GM10266 (cell line): ENCODE results near the gene SINHCAF.
"Not testable (repeated sequence)": the region's sequence is repeated elsewhere in the genome, so short reads cannot be mapped to it uniquely, and the experiment has no call there.

Source experiments
- DNase-seq: peaks from one replicate; pipeline ENCODE4 v3.0.0; 2012; ENCODE audit errors: extremely low spot score
- TF ChIP-seq, protein P1 (sequence below): IDR thresholded peaks from 2 replicates; pipeline ENCODE4 v1.5.1; 2012; ENCODE audit warnings: mild to moderate bottlenecking, low read depth; ENCODE audit not compliant: control insufficient read depth, insufficient read depth; ENCODE audit errors: missing control alignments

SINHCAF gene, protein sequence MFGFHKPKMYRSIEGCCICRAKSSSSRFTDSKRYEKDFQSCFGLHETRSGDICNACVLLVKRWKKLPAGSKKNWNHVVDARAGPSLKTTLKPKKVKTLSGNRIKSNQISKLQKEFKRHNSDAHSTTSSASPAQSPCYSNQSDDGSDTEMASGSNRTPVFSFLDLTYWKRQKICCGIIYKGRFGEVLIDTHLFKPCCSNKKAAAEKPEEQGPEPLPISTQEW

DNA sequence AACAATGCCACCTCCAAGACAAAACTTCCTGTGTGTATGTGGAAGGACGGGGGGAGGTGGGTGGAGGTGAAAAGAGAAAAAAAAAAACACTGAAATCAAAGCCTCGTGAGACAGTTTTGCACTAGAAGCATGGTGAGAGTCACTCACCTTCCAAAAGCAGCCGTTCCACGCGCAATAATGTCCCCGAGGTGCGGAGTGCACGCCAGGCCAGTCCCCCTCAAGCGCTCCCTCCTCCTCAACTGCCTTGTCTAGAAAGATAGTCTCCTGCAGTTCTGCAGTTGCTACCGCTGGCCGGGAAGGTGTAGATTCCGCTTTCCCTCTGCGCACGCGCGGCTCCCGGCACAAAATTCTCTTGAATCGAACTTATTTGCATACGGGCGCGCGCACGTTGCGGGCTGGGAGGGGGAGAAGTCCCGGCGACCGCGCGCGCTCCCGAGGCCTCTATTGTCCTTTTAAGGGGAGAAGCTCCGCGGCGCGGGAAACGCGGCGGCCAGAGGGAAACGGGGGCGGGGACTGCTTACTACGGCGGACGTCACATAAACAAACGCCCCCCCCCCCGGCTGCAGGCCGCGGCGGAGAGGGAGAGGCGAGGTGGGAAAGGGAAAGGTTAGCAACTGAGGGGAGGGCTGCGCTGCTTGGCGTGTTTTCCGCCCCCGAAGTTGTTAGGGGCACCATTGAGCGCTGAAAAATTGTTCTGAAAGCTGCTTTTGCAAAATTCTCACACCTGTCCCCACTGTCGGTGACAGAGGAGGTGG, at the start of gene SINHCAF:
Gene SINHCAF, minus strand, starts transcription at position 274 of the 755 bp plus-strand sequence. CDS start 27,946 bp downstream, outside the sequence.
- peak; percentile 95 for DNase-seq
- TF ChIP-seq, protein P1, sequence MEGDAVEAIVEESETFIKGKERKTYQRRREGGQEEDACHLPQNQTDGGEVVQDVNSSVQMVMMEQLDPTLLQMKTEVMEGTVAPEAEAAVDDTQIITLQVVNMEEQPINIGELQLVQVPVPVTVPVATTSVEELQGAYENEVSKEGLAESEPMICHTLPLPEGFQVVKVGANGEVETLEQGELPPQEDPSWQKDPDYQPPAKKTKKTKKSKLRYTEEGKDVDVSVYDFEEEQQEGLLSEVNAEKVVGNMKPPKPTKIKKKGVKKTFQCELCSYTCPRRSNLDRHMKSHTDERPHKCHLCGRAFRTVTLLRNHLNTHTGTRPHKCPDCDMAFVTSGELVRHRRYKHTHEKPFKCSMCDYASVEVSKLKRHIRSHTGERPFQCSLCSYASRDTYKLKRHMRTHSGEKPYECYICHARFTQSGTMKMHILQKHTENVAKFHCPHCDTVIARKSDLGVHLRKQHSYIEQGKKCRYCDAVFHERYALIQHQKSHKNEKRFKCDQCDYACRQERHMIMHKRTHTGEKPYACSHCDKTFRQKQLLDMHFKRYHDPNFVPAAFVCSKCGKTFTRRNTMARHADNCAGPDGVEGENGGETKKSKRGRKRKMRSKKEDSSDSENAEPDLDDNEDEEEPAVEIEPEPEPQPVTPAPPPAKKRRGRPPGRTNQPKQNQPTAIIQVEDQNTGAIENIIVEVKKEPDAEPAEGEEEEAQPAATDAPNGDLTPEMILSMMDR, result no peak

DNA sequence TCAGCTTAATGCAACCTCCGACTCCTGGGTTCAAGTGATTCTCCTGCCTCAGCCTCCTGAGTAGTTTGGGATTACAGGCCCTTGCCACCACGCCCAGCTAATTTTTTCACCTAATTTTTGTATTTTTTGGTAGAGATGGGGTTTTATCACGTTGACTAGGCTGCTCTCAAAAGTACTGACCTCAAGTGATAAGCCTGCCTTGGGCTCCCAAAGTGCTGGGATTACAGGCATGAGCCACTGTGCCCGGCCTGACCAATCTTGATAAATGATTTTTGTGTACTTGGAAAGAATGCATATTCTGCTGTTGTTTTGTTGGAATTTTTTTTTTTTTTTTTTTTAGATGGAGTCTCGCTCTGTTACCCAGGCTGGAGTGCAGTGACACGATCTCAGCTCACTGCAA, 49.5 kb upstream of the SINHCAF start:
- not testable (repeated sequence) for DNase-seq

DNA sequence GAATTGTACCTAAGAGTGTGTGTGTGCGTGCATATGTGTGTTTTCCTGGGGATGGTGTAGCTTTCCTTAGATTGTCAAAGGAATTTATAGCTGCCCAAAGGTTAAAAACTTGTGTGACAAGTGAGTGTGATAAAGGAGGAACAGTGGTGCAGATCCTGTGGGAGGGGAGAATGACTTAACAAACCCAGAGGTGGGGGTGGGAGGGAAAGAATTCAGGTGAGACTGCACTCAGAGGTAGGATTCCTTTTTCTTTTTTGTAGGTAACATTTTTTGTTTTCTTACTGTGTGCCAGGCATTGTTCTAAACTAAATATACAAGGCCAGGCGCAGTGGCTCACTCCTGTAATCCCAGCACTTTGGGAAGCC, 45.3 kb upstream of the SINHCAF start:
- no peak for DNase-seq
- TF ChIP-seq, protein P1, result no peak

DNA sequence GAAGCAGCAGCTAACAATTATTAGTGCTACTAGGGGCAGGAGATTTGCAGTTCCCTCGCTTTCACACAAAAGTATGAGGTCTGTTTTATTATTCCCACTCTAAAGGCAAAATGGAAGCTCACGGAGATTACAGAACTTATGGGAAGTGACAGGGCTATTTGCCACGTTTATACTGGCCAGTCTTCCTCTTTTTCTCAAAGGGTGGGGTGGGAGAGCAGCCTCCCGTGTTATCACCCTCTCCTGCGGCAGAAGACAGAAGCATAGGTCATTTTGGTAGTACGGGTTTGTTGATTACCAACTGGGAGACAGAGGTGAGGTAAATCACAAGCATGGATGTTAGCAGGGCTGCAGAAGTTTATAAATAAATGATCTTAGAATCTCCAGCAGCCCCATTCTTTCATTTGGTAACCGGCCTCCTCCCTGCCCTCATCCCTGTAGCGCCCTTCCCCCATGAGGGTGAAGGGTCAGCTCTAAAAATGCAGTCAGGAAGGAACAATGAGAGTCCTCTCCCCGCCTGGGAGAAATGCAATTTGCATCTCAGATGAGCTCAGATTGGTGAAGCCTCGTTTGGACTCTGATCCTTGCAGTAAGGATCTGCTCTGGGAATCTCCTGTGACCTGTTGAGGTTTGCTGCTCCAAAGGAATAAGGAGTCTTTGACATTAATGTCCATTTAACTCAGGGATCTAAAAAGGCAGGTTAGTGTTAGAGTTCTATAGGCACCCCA, 44.7 kb upstream of the SINHCAF start:
- TF ChIP-seq, protein P1, result no peak
- DNase-seq, result no peak

DNA sequence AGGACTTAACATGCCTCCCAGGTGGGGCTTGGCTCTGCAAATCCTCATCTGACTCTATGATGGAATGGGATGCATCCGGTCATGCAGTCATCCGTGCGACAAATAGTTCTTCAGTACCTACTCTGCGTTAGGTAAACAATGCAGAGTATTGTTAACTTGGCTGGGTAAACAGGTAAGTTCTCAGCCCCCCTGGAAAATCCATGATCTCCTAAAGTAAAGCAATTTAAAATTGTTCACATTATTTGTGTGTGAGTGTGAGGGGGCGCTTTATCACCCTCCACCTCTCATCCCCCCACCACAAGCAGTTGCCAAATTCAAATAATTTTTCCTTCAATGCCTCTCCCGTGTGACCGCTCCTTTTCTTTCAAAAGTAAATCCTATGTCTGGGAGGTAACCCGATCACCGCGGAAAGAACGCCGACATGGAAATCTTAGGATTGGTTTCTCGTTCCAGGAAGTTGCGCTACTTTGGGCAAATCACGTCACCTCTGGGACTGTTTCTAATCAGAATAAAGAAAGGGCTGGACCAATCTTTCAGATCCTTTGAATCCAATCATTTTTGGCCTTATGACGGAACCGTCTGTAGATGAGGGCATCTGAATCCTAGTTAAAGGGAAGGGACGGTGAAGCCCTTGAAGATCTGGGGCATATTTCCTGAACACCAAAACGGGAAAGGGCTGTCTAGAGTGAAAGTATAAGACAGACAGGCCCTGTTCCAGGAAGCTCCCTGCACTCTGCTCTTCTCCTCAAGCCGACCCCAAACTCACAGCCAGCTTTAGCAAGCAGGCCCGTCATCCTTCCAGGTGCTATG, 44.0 kb upstream of the SINHCAF start:
- DNase-seq, result no peak
- TF ChIP-seq, protein P1, result no peak

DNA sequence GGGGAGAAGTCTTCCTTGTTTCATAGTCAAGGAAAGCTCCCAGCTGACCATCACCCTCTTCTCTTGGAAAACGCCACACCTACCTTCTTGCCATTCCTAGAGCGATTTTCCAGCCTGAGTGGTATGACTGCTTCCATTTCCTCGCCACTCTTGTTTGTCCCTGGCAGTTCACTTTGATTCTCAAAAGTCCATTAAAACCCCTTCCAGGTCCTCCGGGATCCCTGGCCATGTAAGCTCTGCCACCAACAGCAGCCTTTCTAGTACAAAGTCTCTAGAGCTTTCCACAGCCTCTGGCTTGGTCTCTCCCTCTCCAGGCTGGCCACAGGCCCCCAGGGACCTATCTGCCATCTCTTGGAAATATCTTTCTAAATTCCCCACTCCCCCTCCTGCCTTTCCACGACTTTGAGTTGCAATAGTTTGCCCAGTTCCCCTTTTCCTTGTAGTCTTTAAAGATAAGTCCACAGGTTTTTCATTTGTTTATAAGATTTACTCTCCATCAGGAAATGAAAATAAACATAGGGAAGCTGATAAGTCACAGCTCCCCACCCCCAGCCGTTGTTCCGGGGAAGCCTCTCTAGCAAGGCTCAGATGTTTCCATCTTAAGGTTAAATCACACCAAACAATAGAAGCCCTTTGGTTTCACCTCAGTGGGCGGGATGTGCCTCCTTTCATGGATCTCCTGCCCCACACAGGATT, 42.9 kb upstream of the SINHCAF start:
- TF ChIP-seq, protein P1, result no peak
- DNase-seq, result no peak
